OCI-LY7 (cell line): Measurements from ENCODE around the gene HPN. TPM values are rescaled to one million over a fixed set of nuclear protein-coding genes. Genes with fewer than 3 reads are reported as not detected.

Source experiments
- BruUV-seq: library from RNA; stranded (reverse); fragments of 400-500 nt; replicated peaks from 2 replicates; lab custom pipeline; 2021; lab: Mats Ljungman, UMichigan
- CTCF ChIA-PET: fragments of 300-600 bp; sonication (Branson Sonifier 250); formaldehyde crosslinking; loops from one replicate; lab custom pipeline; 2022; ENCODE audit warnings: antibody characterized with exemption; ENCODE audit not compliant: unreplicated experiment; lab: Charles Lee
- POLR2A ChIA-PET: fragments of 300-600 bp; sonication (Branson Sonifier 250); formaldehyde crosslinking; loops from one replicate; lab custom pipeline; 2022; ENCODE audit warnings: antibody characterized with exemption; lab: Charles Lee
- DNase-seq: peaks from one replicate; pipeline ENCODE4 v3.0.0-alpha.2; 2015; ENCODE audit warnings: low spot score
- H2AFZ ChIP-seq: fragments of 200-600 bp; sonication (generic), shearing (Covaris generic); 2 replicates; pipeline ENCODE4 v1.6.1; 2014; ENCODE audit warnings: mild to moderate bottlenecking, antibody characterized with exemption, low read length, moderate library complexity
- H3K27ac ChIP-seq: fragments of 200-600 bp; sonication (generic); 2 replicates; pipeline ENCODE4 v1.5.1; 2014; ENCODE audit warnings: mixed run types, low read depth, mild to moderate bottlenecking, moderate library complexity, low read length, inconsistent platforms; ENCODE audit not compliant: poor library complexity, severe bottlenecking
- H3K36me3 ChIP-seq: fragments of 200-600 bp; sonication (generic); 2 replicates; pipeline ENCODE4 v1.6.1; 2014; ENCODE audit warnings: mild to moderate bottlenecking, antibody characterized with exemption, low read length, moderate library complexity, mixed read lengths; ENCODE audit not compliant: insufficient read depth
- H3K4me1 ChIP-seq: fragments of 200-600 bp; sonication (generic); 2 replicates; pipeline ENCODE4 v1.5.1; 2014; ENCODE audit warnings: mild to moderate bottlenecking, low read length; ENCODE audit not compliant: insufficient read depth, poor library complexity, severe bottlenecking
- H3K4me2 ChIP-seq: fragments of 200-600 bp; sonication (generic); 2 replicates; pipeline ENCODE4 v1.6.1; 2014; ENCODE audit warnings: mild to moderate bottlenecking, low read length
- H3K4me3 ChIP-seq: fragments of 200-600 bp; sonication (generic); 2 replicates; pipeline ENCODE4 v1.5.1; 2014; ENCODE audit warnings: mild to moderate bottlenecking, low read depth, low read length; ENCODE audit not compliant: poor library complexity, severe bottlenecking
- H3K79me2 ChIP-seq: fragments of 200-600 bp; sonication (generic); 2 replicates; pipeline ENCODE4 v1.6.1; 2016; ENCODE audit warnings: low read depth, mild to moderate bottlenecking, low read length, moderate library complexity, mixed read lengths; ENCODE audit not compliant: insufficient read depth
- H3K9me2 ChIP-seq: fragments of 200-600 bp; sonication (generic); 2 replicates; pipeline ENCODE4 v1.6.1; 2016; ENCODE audit warnings: mild to moderate bottlenecking, low read length, mixed read lengths; ENCODE audit not compliant: insufficient read depth
- H3K9me3 ChIP-seq: fragments of 200-600 bp; sonication (generic); 2 replicates; pipeline ENCODE4 v1.6.1; 2014; ENCODE audit warnings: mild to moderate bottlenecking, mixed run types, low read length, mixed read lengths
- H4K20me1 ChIP-seq: fragments of 200-600 bp; sonication (generic); 2 replicates; pipeline ENCODE4 v1.6.1; 2014; ENCODE audit warnings: mild to moderate bottlenecking, antibody characterized with exemption, low read length, moderate library complexity, mixed read lengths; ENCODE audit not compliant: insufficient read depth
- EZH2phosphoT487 ChIP-seq: fragments of 200-600 bp; sonication (generic); IDR thresholded peaks from 2 replicates; pipeline ENCODE4 v1.6.1; 2018; ENCODE audit warnings: low read depth, borderline replicate concordance, mild to moderate bottlenecking, mixed run types, antibody characterized with exemption, low read length, moderate library complexity, mixed read lengths
- intact Hi-C: fragments of 100-400 bp; cut with micrococcal nuclease; formaldehyde crosslinking; loops from one replicate; pipeline ENCODE4 v1.10.0; 2022; ENCODE audit not compliant: unreplicated experiment
- total RNA-seq, 2 experiments: library from RNA; depleted of rRNA in 1 of 2; stranded (reverse); fragments of >200 nt in 1 of 2; shearing (Covaris generic) in 1 of 2; gene quantifications; 2 replicates each; pipeline ENCODE4 v1.2.3, GENCODE V29; 2014 to 2022
- TF ChIP-seq, protein P1 (sequence below): fragments of 200-600 bp; sonication (generic); conservative IDR thresholded peaks from 2 replicates; pipeline ENCODE4 v1.5.1; 2014; ENCODE audit warnings: mild to moderate bottlenecking, antibody characterized with exemption, low read length, moderate library complexity, mixed read lengths

The HPN gene
- total RNA-seq, 2 experiments from 2014 or later, result 0.17 to 0.19 TPM

DNA sequence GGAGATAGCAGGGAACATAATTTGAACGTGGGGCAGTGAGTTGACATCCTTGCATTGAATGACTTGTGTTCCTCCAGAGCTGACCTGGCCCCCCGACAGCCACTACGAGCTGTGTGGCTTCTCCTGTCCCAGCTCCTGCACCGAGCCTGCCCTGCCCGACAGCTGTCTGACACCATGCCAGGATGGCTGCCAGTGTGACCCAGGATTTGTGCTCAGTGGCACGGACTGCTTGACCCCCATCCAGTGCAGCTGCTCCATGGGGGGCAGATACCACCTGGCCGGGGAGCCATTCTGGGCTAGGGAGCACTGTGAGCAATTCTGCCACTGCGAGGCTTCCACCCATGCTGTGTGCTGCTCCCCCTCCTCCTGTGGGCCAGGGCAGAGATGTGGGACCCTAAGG is 44.9 kb downstream of the HPN start:
- Histone ChIP-seq H3K27ac (peak overlapping the region; percentile 99), H4K20me1 (no peaks in the 10 kb centered on the region), H3K9me3 (no peaks in the 10 kb centered on the region), H3K4me2 (peak overlapping the region; percentile 77), H3K9me2 (no peaks in the 10 kb centered on the region), H2AFZ (no peak overlapping the region; the same call in 1 of the 2 replicates), H3K4me3 (peak overlapping the region; percentile 24), H3K36me3 (no peaks in the 10 kb centered on the region), H3K4me1 (peaks cover 91% of the 10 kb centered on the region), H3K79me2 (no peaks in the 10 kb centered on the region)
- intact Hi-C loops, result loop anchor here (1.0 kb wide), 1 partner anchor 19 kb away; no protein-coding TSS in a partner anchor
- TF ChIP-seq EZH2phosphoT487, result no peak
- TF ChIP-seq, protein P1, sequence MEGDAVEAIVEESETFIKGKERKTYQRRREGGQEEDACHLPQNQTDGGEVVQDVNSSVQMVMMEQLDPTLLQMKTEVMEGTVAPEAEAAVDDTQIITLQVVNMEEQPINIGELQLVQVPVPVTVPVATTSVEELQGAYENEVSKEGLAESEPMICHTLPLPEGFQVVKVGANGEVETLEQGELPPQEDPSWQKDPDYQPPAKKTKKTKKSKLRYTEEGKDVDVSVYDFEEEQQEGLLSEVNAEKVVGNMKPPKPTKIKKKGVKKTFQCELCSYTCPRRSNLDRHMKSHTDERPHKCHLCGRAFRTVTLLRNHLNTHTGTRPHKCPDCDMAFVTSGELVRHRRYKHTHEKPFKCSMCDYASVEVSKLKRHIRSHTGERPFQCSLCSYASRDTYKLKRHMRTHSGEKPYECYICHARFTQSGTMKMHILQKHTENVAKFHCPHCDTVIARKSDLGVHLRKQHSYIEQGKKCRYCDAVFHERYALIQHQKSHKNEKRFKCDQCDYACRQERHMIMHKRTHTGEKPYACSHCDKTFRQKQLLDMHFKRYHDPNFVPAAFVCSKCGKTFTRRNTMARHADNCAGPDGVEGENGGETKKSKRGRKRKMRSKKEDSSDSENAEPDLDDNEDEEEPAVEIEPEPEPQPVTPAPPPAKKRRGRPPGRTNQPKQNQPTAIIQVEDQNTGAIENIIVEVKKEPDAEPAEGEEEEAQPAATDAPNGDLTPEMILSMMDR, result no peak
- POLR2A ChIA-PET, result interaction anchor here (0.7 to 5.2 kb wide), 10 partner anchors 12 to 56 kb away, joined by 3 to 49 read pairs (median 4); no protein-coding TSS in a partner anchor
- TSS peak; percentile 95 for BruUV-seq
- CTCF ChIA-PET, result interaction anchor here (1.4 to 3.0 kb wide), 3 partner anchors 17 to 31 kb away, joined by 5 to 20 read pairs (median 8); no protein-coding TSS in a partner anchor
- no peak for DNase-seq

DNA sequence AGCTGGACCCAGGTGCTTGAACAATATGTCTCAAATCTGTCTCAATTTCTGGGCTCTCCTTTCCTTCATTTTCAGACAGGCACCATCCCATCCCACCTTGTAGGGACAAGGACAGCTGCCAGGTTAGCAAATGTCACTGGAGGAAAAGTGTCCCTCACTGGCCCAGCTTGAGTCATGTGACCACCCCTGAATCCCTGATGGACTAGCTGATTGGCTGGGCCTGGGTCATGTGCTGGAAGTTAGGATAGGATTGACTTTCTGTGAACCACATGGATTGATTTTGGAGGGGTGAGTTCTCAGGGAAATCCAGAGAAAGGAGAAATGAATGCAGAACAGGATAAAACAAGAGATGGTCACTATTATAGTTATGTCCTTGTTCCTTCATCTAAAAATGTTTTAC is 45.9 kb downstream of the HPN start:
- no peaks in the 10 kb centered on the region for H3K9me3 ChIP-seq
- H3K4me2 ChIP-seq, result peak overlapping the region; percentile 77
- BruUV-seq, result no TSS peak
- H3K36me3 ChIP-seq, result no peaks in the 10 kb centered on the region
- H3K4me3 ChIP-seq, result no peak overlapping the region
- H3K4me1 ChIP-seq, result peaks cover 88% of the 10 kb centered on the region
- CTCF ChIA-PET, result interaction anchor here (0.7 to 3.0 kb wide), 3 partner anchors 20 to 50 kb away, joined by 3 to 20 read pairs (median 5); no protein-coding TSS in a partner anchor
- intact Hi-C loops, result no loop called here
- POLR2A ChIA-PET, result interaction anchor here (0.9 to 5.2 kb wide), 5 partner anchors 13 to 55 kb away, joined by 3 to 49 read pairs (median 4); no protein-coding TSS in a partner anchor
- H3K79me2 ChIP-seq, result no peaks in the 10 kb centered on the region
- peak overlapping the region; percentile 99 for H3K27ac ChIP-seq
- peak; percentile 30 for DNase-seq
- TF ChIP-seq, protein P1, result no peak
- TF ChIP-seq EZH2phosphoT487, result no peak
- H2AFZ ChIP-seq, result no peak overlapping the region; the same call in 1 of the 2 replicates
- H4K20me1 ChIP-seq, result no peaks in the 10 kb centered on the region
- H3K9me2 ChIP-seq, result no peaks in the 10 kb centered on the region
